CD4-positive, alpha-beta T cell treated with Interleukin-21 for 1 hour (primary cell): ENCODE measurements around the gene CALU.

Source experiments
- DNase-seq: peaks from one replicate; pipeline ENCODE4 v3.0.0-alpha.2; 2020

CALU gene

GRCh38 chr7:128725531-128725930 lies 13.6 kb upstream of the CALU start:
- DNase-seq: no peak

GRCh38 chr7:128726059-128726736 lies 13.0 kb upstream of the CALU start:
- no peak for DNase-seq

GRCh38 chr7:128726737-128727072 lies 12.5 kb upstream of the CALU start:
- DNase-seq: no peak

- no peak for DNase-seq
Observed at GRCh38 chr7:128727239-128727638, 11.9 kb upstream of the CALU start.

GRCh38 chr7:128728598-128728997 lies 10.6 kb upstream of the CALU start:
- no peak for DNase-seq

DNA sequence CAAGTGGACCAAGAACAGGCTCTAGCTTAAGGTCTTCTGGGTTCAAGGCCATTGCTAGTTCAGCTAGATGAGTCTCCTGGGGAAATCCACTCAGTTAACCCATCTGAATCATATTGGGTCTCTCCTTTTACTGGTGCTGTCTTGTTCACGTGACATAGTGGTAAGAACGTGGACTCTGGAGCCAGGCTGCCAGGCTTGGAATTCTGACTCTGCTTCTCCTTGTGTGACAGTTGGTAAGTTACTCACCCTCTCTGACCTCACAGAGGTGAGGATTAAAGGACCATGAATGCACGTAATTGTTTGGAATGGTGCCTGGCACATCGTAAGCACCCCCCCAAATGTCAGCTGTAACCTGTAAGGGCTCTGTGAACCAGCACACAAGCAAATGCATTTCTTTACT lies 9.7 kb upstream of the CALU start:
- DNase-seq: no peak

GRCh38 chr7:128731184-128731583 lies 8.0 kb upstream of the CALU start:
- DNase-seq: no peak

- DNase-seq: no peak
Observed at GRCh38 chr7:128732521-128733277, 6.5 kb upstream of the CALU start.

DNA sequence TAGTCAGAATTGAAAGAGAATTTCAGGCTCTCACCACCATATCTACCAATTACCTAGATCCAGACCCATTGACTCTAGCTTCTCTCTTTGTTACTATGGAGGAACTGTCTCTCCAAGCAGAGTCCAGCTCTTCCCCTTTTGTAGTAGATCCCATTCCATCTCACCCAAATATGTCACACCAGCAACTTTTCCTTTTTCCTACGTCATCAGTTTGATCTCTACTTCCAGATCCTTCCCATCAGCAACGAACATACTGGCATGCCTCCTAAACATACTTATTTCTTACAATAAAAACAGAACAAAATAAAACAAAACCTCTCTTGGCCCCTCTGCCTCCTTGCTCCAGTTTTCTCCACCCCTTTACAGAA lies 5.9 kb upstream of the CALU start:
- DNase-seq: no peak

GRCh38 chr7:128734890-128735289 lies 4.3 kb upstream of the CALU start:
- DNase-seq: no peak

- DNase-seq: no peak
Observed at GRCh38 chr7:128735436-128735835, 3.7 kb upstream of the CALU start.

DNA sequence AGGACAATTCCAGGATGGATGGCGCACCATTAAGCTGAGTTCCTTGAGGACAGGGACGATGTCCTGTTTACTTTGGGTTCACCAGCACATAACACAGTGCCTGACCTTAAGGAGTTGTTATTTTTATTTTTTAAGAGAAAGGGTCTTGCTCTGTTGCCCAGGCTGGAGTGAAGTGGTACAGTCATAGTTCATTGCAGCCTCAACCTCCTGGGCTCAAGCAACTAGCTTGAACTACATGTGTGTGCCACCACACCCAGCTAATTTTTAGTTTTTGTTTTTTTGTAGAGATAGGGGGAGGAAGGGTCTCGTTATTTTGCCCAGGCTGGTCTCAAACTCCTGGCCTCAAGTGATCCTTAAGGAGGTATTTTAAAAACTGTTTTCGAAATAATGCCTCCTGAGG lies 1.7 kb upstream of the CALU start:
- DNase-seq: no peak

DNA sequence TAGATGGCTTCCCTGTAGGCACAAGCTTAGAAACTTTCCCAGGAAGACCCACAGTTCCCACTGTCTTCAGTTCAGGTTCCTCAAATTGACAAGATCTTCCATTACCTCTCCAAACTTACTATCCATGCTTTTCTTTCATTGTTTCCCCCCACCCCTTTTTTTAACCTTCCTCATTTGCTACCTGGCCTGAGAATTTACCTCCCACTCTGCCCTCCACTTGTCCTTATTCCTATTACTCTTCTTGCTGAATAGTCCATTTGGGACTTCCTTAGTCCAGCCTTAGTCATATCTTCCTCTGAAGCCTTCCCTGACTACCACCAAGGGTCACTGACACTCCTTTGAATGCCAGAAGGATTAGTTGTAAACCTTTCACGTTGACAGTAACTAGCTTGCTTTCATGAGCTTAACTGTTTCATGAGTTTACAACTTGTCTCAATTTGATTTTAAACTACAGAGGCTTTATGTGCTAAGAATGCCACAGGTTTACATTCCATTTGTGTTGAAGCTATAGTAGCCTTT lies 1.2 kb upstream of the CALU start:
- no peak for DNase-seq

GRCh38 chr7:128738570-128739047 lies 550 bp upstream of the CALU start:
- DNase-seq: no peak

DNA sequence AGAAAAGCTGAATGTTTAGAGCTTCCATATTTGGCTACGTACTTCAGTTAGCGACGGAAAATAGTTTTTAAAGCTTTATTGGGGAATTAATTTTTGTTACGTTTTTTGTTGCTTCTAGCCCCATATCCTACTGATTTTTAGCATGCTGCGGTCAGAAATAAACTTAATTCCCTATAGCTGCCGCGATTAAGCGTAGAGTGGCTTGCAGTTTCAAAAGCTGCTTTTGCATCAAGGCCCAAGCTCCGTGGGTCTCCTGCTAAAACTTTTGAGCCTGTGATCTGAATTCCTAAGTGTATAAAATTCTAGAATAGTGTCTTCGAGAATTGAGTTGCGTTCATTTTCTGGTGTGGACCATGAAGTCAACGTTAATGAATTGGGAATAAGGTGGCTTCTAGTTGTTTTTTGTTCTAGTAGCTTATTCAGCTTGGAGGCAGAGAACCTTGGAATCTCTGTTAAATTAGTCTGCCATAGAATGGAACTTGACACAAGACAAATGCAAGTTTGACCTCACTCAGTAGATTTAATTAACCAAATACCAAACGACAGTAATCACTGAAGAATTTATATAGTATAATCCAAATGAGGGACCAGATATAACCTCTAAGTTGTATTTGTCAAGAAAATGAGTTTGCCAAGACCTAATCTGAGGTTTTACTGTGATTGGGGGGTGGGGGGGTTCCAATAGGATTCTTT lies 977 bp downstream of the CALU start:
- DNase-seq: no peak

DNA sequence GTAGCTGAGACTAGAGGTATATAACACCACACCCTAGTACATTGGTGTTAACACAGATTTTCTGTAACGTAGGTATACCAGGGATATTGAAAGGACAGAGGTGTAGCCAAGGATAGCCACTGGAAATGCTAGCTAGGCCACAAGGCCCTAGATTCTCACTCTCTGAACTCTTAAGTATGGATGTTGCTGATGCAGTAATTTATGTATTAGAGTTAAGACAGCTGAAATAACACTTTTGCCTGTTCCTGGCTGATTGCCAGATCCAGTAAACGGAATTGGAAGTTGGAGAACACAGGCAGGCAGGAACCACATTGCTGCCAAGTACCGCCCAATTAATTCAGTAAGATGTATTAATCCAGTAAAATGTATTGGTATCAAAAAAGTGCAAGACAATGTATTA lies 1.8 kb downstream of the CALU start:
- DNase-seq: no peak

DNA sequence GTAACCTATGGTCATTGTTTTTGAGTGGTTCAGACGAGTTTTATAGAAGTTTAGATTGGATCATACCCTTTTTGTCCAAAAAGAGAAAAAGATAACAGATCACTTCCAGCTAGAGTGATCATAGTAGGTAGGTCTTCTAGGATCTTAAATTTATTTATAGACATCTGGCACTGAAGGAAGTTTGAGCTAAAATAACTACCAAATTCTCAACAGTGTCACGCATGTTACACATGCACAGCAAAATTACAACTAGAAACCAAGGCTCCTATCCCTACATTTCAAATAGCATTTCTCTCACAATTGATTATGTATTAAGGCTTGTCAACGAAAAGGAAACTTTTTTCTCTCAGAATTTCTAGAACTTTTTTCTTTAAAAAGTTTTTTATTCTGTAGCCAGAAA lies 2.3 kb downstream of the CALU start:
- DNase-seq: no peak

GRCh38 chr7:128742206-128742605 lies 3.0 kb downstream of the CALU start:
- DNase-seq: no peak

GRCh38 chr7:128743112-128743772 lies 4.1 kb downstream of the CALU start:
- DNase-seq: no peak

DNA sequence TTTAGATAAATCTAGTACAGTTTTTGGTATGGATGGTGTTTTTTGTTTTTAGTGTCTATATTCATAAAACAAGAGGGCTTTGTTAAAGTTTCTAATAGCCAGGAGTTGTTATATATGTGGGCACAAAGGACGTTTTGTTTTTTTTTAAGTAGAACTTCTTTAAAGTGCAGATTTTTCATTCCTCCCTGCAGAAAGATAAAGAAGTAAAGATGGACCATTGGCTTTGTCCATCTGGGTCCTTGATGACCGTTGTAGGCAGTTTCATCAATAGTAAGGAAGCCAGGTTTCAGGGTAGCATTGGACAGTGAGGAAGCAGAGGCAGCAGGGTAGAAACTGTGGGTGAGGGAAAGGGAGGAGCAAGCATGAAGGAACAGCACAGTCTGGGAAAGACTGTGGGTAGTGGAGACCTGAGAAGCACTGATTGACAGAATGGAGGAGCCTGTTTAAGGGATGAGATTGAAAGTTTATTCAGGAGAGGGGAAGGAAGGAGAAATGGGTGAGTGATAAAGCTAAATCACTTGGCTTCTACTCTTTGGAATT lies 5.3 kb downstream of the CALU start:
- DNase-seq: no peak

GRCh38 chr7:128745706-128746105 lies 6.5 kb downstream of the CALU start:
- no peak for DNase-seq

DNA sequence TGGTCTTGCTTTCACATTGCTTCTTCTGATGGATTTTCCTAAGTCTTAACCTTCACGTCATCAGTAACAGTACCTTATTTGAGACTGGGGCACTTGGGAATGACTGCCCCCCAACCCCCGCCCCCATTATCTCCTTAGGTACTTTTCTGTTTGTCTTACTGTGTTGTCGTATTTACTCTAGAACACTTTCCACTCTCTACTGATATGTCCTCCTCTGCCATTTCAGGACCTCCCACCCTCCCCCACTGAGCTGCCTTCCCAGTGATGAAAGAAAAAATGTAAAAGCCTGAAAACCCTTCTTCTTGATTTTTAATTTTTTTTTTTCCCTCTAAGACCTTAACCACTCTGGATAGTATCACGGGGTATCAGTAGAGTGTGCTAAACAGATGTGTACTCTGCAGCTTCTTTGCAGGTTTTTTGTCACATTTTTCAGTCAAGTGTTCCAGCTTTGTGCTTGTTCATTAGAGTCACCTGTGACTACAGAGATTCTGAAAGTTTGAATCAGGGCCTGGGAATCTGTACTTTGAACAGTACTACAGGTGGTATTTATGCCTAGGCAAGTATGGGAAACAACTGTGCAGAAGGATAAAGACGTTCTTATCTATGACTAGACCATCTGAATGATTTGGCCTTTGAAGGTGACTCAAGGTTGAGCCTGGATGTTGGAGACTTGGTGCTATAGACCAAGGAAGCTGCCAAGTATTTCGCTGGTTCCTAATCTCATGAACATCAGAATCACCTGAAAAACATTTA lies 8.3 kb downstream of the CALU start:
- DNase-seq: no peak
